Endothelial cell of umbilical vein (primary cell): Measurements from ENCODE around the gene ACER2. TPM values are rescaled to one million over a fixed set of nuclear protein-coding genes. Genes with fewer than 3 reads are reported as not detected.

ENCODE experiments used
- BruUV-seq: library from RNA; stranded (reverse); fragments of 400-500 nt; replicated peaks from 2 replicates; lab custom pipeline; 2021; lab: Mats Ljungman, UMichigan
- CTCF ChIA-PET: fragments of 300-600, 350-600 bp; sonication (Branson Sonifier 250); formaldehyde crosslinking; loops from one replicate; lab custom pipeline; 2021; ENCODE audit warnings: antibody characterized with exemption, inconsistent platforms; lab: Charles Lee
- POLR2A ChIA-PET: fragments of 300-600, 350-600 bp; sonication (Branson Sonifier 250); formaldehyde crosslinking; loops from one replicate; lab custom pipeline; 2021; ENCODE audit warnings: antibody characterized with exemption, inconsistent platforms; lab: Charles Lee
- DNase-seq: peaks from one replicate; pipeline ENCODE4 v3.0.0-alpha.2; 2011; ENCODE audit warnings: low read depth, low spot score
- FAIRE-seq: peaks from 2 replicates; lab custom pipeline; 2011; peaks lifted over from hg19 to GRCh38; lab: Jason Lieb, UNC
- H2AFZ ChIP-seq: 2 replicates; pipeline ENCODE4 v1.6.0; 2012; ENCODE audit warnings: low read depth, low read length, control low read depth, inconsistent platforms
- H3K27ac ChIP-seq: 2 replicates; pipeline ENCODE4 v1.5.1; 2011; ENCODE audit warnings: low read depth, mild to moderate bottlenecking, control low read depth, low read length, moderate library complexity; ENCODE audit not compliant: insufficient read depth
- H3K27me3 ChIP-seq, 2 experiments: 2 replicates each; pipeline versions ENCODE4 v1.6.0 to v1.6.1; 2011; ENCODE audit warnings: low read length in 2 of 2, mixed read lengths in 1 of 2; ENCODE audit not compliant: control insufficient read depth in 2 of 2, insufficient read depth in 2 of 2
- H3K36me3 ChIP-seq, 2 experiments: 2 replicates in 1 of 2; 3 replicates in 1 of 2; pipeline ENCODE4 v1.5.1; 2011; ENCODE audit warnings: low read length in 2 of 2, mild to moderate bottlenecking in 1 of 2, moderate library complexity in 1 of 2; ENCODE audit not compliant: control insufficient read depth in 2 of 2, insufficient read depth in 2 of 2; ENCODE audit errors: extremely low read depth in 1 of 2
- H3K4me1 ChIP-seq: 3 replicates; pipeline ENCODE4 v1.5.1; 2011; ENCODE audit warnings: mild to moderate bottlenecking, low read length; ENCODE audit not compliant: control insufficient read depth, insufficient read depth; ENCODE audit errors: extremely low read depth
- H3K4me2 ChIP-seq: 2 replicates; pipeline ENCODE4 v1.6.1; 2011; ENCODE audit warnings: low read length, control low read depth, mixed read lengths; ENCODE audit not compliant: insufficient read depth
- H3K4me3 ChIP-seq, 3 experiments: fragments of 200-600 bp in 1 of 3; sonication (generic), shearing (Covaris generic) in 1 of 3; replicated peaks in 1 of 3; 2 replicates each; pipeline ENCODE4 v1.5.1; 2011 to 2016; ENCODE audit warnings: control low read depth in 3 of 3, low read length in 3 of 3, mild to moderate bottlenecking in 2 of 3, inconsistent platforms in 1 of 3, low read depth in 1 of 3, moderate library complexity in 1 of 3; ENCODE audit not compliant: insufficient read depth in 1 of 3
- H3K79me2 ChIP-seq: 2 replicates; pipeline ENCODE4 v1.6.0; 2012; ENCODE audit warnings: low read length, inconsistent platforms; ENCODE audit not compliant: control insufficient read depth, insufficient read depth
- H3K9ac ChIP-seq: replicated peaks from 2 replicates; pipeline ENCODE3; 2011; ENCODE audit warnings: low read length, control low read depth; ENCODE audit not compliant: insufficient read depth; ENCODE audit errors: extremely low read depth
- H3K9me1 ChIP-seq: replicated peaks from 3 replicates; pipeline ENCODE4 v1.6.0; 2011; ENCODE audit warnings: mild to moderate bottlenecking, low read length; ENCODE audit not compliant: control insufficient read depth, insufficient read depth; ENCODE audit errors: extremely low read depth
- H3K9me3 ChIP-seq: replicated peaks from 2 replicates; pipeline ENCODE4 v1.5.1; 2012; ENCODE audit warnings: low read length, inconsistent platforms; ENCODE audit not compliant: control insufficient read depth, insufficient read depth
- H4K20me1 ChIP-seq: replicated peaks from 2 replicates; pipeline ENCODE3; 2011; ENCODE audit warnings: mild to moderate bottlenecking, low read length; ENCODE audit not compliant: control insufficient read depth, insufficient read depth; ENCODE audit errors: extremely low read depth
- EZH2 ChIP-seq: IDR thresholded peaks from 2 replicates; pipeline ENCODE4 v1.6.1; 2012; ENCODE audit warnings: borderline replicate concordance, low read depth, mild to moderate bottlenecking, moderate library complexity, low read length, inconsistent platforms; ENCODE audit not compliant: severe bottlenecking
- FOS ChIP-seq: IDR thresholded peaks from 2 replicates; pipeline ENCODE4 v1.6.1; 2011; ENCODE audit warnings: mild to moderate bottlenecking, low read length, moderate library complexity, borderline replicate concordance; ENCODE audit not compliant: insufficient read depth
- GATA2 ChIP-seq: IDR thresholded peaks from 2 replicates; pipeline ENCODE4 v1.7.0; 2011; ENCODE audit warnings: low read depth, mild to moderate bottlenecking, moderate library complexity, mixed read lengths, low read length; ENCODE audit not compliant: insufficient read length, insufficient read depth
- JUN ChIP-seq: IDR thresholded peaks from 2 replicates; pipeline ENCODE4 v1.6.1; 2011; ENCODE audit warnings: borderline replicate concordance, low read depth; ENCODE audit not compliant: insufficient read length, insufficient read depth
- MAX ChIP-seq: IDR thresholded peaks from 2 replicates; pipeline ENCODE4 v1.6.1; 2011; ENCODE audit not compliant: insufficient read depth, insufficient read length
- MYC ChIP-seq: IDR thresholded peaks from one replicate; pipeline ENCODE4 v1.6.1; 2011; ENCODE audit warnings: mild to moderate bottlenecking, low read depth, low read length
- POLR2A ChIP-seq: IDR thresholded peaks from 2 replicates; pipeline ENCODE4 v1.6.1; 2012; ENCODE audit warnings: low read depth, mild to moderate bottlenecking, control low read depth, low read length
- POLR2AphosphoS5 ChIP-seq: IDR thresholded peaks from 2 replicates; pipeline ENCODE4 v1.6.1; 2012; ENCODE audit warnings: low read depth, mild to moderate bottlenecking, control low read depth, low read length, moderate library complexity; ENCODE audit not compliant: insufficient read depth
- dilution Hi-C: fragments of 300-500 bp; cut with MboI; formaldehyde crosslinking; loops from one replicate; pipeline ENCODE4 v1.15.0; 2019; ENCODE audit warnings: low sequenced_read_pairs; ENCODE audit not compliant: extremely low pct_ligation_motif_present
- intact Hi-C: fragments of 100-400 bp; cut with micrococcal nuclease; formaldehyde crosslinking; loops from one replicate; pipeline ENCODE4 v1.10.0; 2022
- polyA plus RNA-seq, 4 experiments: library from polyadenylated mRNA; depleted of rRNA in 3 of 4; stranded (reverse) in 3 of 4; unstranded in 1 of 4; fragments of >200 nt; gene quantifications; 2 replicates each; pipeline versions ENCODE4 v1.2.1 to v1.2.3, GENCODE V29; 2011 to 2012; ENCODE audit warnings: missing spikeins in 1 of 4
- total RNA-seq: library from RNA; stranded (reverse); gene quantifications from 2 replicates; pipeline ENCODE4 v1.2.3, GENCODE V29; 2021
- TF ChIP-seq, protein P1 (sequence below), 2 donors: IDR thresholded peaks; 1 replicate in 1 of 2; 2 replicates in 1 of 2; pipeline ENCODE4 v1.5.1; 2011; ENCODE audit warnings: low read length in 2 of 2, mild to moderate bottlenecking in 2 of 2, moderate library complexity in 2 of 2, control low read depth in 1 of 2, inconsistent platforms in 1 of 2, low read depth in 1 of 2; ENCODE audit not compliant: insufficient read depth in 1 of 2; ENCODE audit errors: extremely low read depth in 1 of 2

The ACER2 gene
- total and polyA plus RNA-seq, 2 donors (not counting 3 experiments of a cell fraction or from before 2014, with no cell fraction given) = 5.2 to 7.3 TPM

DNA sequence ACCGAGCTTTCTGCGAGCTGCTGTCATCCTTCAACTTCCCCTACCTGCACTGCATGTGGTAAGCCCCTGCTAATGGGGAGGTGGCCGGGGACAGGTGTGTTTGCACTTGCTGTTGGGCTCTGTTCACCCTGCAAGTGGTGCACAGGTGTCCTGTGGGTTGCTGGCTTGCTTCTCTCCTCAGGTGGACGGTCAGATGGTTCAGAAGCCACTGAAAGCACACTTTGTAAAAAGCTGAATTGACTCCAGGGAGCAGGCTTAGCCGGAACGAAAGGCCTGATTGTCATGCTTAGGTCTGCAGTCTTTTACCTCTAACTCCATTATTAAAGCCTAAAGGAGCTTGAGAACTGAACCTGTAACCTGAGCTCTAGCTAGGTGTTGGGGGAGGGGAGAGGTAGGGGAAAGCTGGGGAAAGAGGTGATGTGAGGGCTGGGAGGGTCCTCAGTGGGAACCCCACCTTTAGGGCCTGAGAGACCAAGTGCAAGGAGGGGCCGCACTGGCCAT, 37.6 kb downstream of the ACER2 start:
- no peak for DNase-seq
- Histone ChIP-seq H3K4me1 (no peaks in the 10 kb centered on the region), H3K36me3 (no peaks in the 10 kb centered on the region), H3K27ac (no peak overlapping the region), H3K9me3 (no peaks in the 10 kb centered on the region), H2AFZ (no peak overlapping the region), H4K20me1 (no peaks in the 10 kb centered on the region), H3K9ac (no peak overlapping the region), H3K4me3 (no peak overlapping the region), H3K79me2 (no peaks in the 10 kb centered on the region), H3K27me3 (no peaks in the 10 kb centered on the region), H3K4me2 (no peak overlapping the region), H3K9me1 (no peaks in the 10 kb centered on the region)
- CTCF ChIA-PET = interaction anchor here (0.9 kb wide), 1 partner anchor 19 kb away, joined by 3 read pairs; no protein-coding TSS in a partner anchor
- intact Hi-C loops = no loop called here
- BruUV-seq = no TSS peak
- dilution Hi-C loops = no loop called here
- FAIRE-seq = no peak
- POLR2A ChIA-PET = no interaction called here
- TF ChIP-seq JUN (no peak), POLR2A (no peak), MAX (no peak), FOS (no peak), EZH2 (no peak), MYC (no peak), POLR2AphosphoS5 (no peak), GATA2 (no peak)
- TF ChIP-seq, protein P1, sequence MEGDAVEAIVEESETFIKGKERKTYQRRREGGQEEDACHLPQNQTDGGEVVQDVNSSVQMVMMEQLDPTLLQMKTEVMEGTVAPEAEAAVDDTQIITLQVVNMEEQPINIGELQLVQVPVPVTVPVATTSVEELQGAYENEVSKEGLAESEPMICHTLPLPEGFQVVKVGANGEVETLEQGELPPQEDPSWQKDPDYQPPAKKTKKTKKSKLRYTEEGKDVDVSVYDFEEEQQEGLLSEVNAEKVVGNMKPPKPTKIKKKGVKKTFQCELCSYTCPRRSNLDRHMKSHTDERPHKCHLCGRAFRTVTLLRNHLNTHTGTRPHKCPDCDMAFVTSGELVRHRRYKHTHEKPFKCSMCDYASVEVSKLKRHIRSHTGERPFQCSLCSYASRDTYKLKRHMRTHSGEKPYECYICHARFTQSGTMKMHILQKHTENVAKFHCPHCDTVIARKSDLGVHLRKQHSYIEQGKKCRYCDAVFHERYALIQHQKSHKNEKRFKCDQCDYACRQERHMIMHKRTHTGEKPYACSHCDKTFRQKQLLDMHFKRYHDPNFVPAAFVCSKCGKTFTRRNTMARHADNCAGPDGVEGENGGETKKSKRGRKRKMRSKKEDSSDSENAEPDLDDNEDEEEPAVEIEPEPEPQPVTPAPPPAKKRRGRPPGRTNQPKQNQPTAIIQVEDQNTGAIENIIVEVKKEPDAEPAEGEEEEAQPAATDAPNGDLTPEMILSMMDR (IDR thresholded peaks at IDR 0.05; ENCODE audit: extremely low read depth in 1 of 2, insufficient read depth in 1 of 2, low read depth in 1 of 2, low read length in 2 of 2) = no peak
